Stomach (tissue), 9 donors: ENCODE results near the gene ANAPC5. TPM values are rescaled to one million over a fixed set of nuclear protein-coding genes. Genes with fewer than 3 reads are reported as not detected.

Experiments
- DNase-seq, 2 donors: peaks; one replicate each; pipeline versions ENCODE4 v3.0.0 to v3.0.0-alpha.2; 2013 to 2019
- H3K27ac ChIP-seq, 5 donors: fragments of 200-600 bp in 4 of 5; sonication (generic) in 4 of 5; one replicate each; pipeline ENCODE4 v1.5.1; 2013 to 2019; ENCODE audit warnings: mild to moderate bottlenecking in 1 of 5, moderate library complexity in 1 of 5
- H3K27me3 ChIP-seq, 3 donors: fragments of 200-600 bp; sonication (generic); one replicate each; pipeline ENCODE4 v1.5.1; 2017 to 2019; ENCODE audit warnings: mixed run types in 1 of 3
- H3K36me3 ChIP-seq, 4 donors: fragments of 200-600 bp; sonication (generic); 1 replicate in 3 of 4; 2 replicates in 1 of 4; pipeline ENCODE4 v1.5.1; 2016 to 2019
- H3K4me1 ChIP-seq, 4 donors: fragments of 200-600 bp; sonication (generic); one replicate each; pipeline ENCODE4 v1.5.1; 2016 to 2019
- H3K4me3 ChIP-seq, 4 donors: fragments of 200-600 bp; sonication (generic) in 3 of 4; one replicate each; pipeline ENCODE4 v1.5.1; 2016 to 2019; ENCODE audit warnings: mild to moderate bottlenecking in 1 of 4
- H3K9me3 ChIP-seq, 4 donors: fragments of 200-600 bp; sonication (generic); one replicate each; pipeline ENCODE4 v1.5.1; 2016 to 2019
- CTCF ChIP-seq, 7 experiments: fragments of 450-650 bp in 4 of 7; fragments of 200-600 bp in 3 of 7; sonication (generic) in 3 of 7; IDR thresholded peaks; one replicate each; pipeline ENCODE4 v1.5.1; 2016 to 2019; ENCODE audit warnings: antibody characterized with exemption in 7 of 7, control low read depth in 2 of 7, mild to moderate bottlenecking in 1 of 7
- EP300 ChIP-seq: sonication (generic); formaldehyde crosslinking; IDR thresholded peaks from one replicate; pipeline ENCODE4 v1.6.1; 2017; ENCODE audit warnings: antibody characterized with exemption
- POLR2A ChIP-seq, 4 donors: fragments of 450-650 bp; IDR thresholded peaks; one replicate each; pipeline ENCODE4 v1.6.1; 2016; ENCODE audit warnings: antibody characterized with exemption in 4 of 4, control low read depth in 2 of 4, mild to moderate bottlenecking in 1 of 4, moderate library complexity in 1 of 4
- POLR2AphosphoS5 ChIP-seq, 3 donors: sonication (generic); formaldehyde crosslinking; IDR thresholded peaks; one replicate each; pipeline ENCODE4 v1.6.1; 2016; ENCODE audit warnings: antibody characterized with exemption in 3 of 3
- WGBS, 5 donors: extraction: QIAGEN DNeasy Blood & Tissue Kit in 3 of 5; methylation state at CpG; one replicate each; pipeline versions ENCODE4 v1.1.5 to v1.1.7; 2013 to 2018; 5-methylcytosine and 5-hydroxymethylcytosine counted together
- intact Hi-C: fragments of 100-400 bp; cut with DNase I; formaldehyde crosslinking; loops from one replicate; pipeline ENCODE4 v1.15.1; 2023; ENCODE audit warnings: low total_unique reads
- polyA plus RNA-seq, 3 donors: library from polyadenylated mRNA; stranded (reverse); fragments of 200-250 nt; gene quantifications; one replicate each; pipeline ENCODE4 v1.2.3, GENCODE V29; 2013
- total RNA-seq, 5 donors: library from RNA; depleted of rRNA; stranded (reverse); fragments of >200 nt; gene quantifications; one replicate each; pipeline versions ENCODE4 v1.1.0 to v1.2.3, GENCODE V29; 2014 to 2016
- donor health status: healthy with polysubstance abuse.
- donor health status: Bipolar disorder and iron deficiency.
- donor health status: healthy.

ANAPC5 gene
- total and polyA plus RNA-seq, 8 donors = 81.2 to 228 (median 113) TPM

- Histone ChIP-seq H3K4me3 (no peak overlapping the region), H3K9me3 (no peaks in the 10 kb centered on the region), H3K36me3 (no peaks in the 10 kb centered on the region), H3K4me1 (peaks cover 0 to 10% (median 3%) of the 10 kb centered on the region in 4 donors), H3K27me3 (no peaks in the 10 kb centered on the region), H3K27ac (no peak overlapping the region)
- WGBS, 5 donors = 75 to 94% (median 92%) methylated on average over 6 of the region's 6 CpGs
- intact Hi-C loops = no loop called here
- no peak for DNase-seq
- TF ChIP-seq POLR2A (IDR thresholded peaks at IDR 0.05) (no peak), CTCF (IDR thresholded peaks at IDR 0.05) (no peak), POLR2AphosphoS5 (IDR thresholded peaks at IDR 0.05) (no peak), EP300 (no peak)
These were observed 21.5 kb upstream of the ANAPC5 start for GRCh38 chr12:121373755-121374154.

DNA sequence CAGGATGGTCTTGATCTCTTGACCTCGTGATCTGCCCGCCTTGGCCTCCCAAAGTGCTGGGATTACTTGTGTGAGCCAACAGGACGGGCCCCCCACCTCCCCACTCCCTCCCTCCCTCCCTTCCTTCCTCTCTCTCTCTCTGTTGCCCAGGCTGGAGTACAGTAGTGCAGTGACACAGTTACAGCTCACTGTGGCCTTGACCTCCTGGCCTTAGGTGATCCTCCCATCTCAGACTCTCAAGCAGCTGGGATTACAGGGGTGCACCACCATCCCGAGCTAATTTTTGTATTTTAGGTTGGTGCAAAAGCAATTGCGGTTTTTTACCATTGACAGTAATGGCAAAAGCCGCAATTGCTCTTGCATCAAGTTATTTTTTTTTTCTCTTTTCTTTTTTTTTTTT, 19.2 kb upstream of the ANAPC5 start:
- no peak for TF ChIP-seq POLR2A (IDR thresholded peaks at IDR 0.05)
- no peak for TF ChIP-seq CTCF (IDR thresholded peaks at IDR 0.05)
- TF ChIP-seq POLR2AphosphoS5 (IDR thresholded peaks at IDR 0.05) = no peak
- no peak for TF ChIP-seq EP300
- WGBS, 5 donors = 72 to 88% (median 83%) methylated on average over 6 of the region's 6 CpGs
- no peaks in the 10 kb centered on the region for H3K4me1 ChIP-seq
- intact Hi-C loops = no loop called here
- DNase-seq = no peak
- no peak overlapping the region for H3K4me3 ChIP-seq
- no peaks in the 10 kb centered on the region for H3K27me3 ChIP-seq
- H3K27ac ChIP-seq = no peak overlapping the region
- no peaks in the 10 kb centered on the region for H3K9me3 ChIP-seq
- H3K36me3 ChIP-seq = no peaks in the 10 kb centered on the region

DNA sequence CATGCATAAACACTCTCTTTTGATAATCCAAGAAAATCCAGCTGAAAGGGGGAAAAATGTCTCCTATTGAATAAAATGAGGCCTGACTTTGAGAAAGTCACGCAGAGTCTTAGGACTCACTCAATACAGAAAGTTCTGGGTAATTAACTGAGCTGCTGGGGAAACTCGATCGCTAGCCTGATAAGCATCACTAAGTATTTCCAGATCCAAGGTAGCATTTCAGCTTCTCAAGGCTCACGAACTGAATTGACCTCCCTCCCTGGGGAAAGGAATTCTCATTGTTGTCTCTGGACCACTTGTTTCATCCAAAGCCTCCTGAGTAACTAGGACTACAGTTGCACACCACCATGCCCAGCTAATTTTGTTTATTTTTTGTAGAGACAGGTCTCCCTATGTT, 13.8 kb upstream of the ANAPC5 start:
- no peaks in the 10 kb centered on the region for H3K9me3 ChIP-seq
- intact Hi-C loops = no loop called here
- 49 to 67% (median 59%) methylated on average over 4 of the region's 4 CpGs for WGBS, 5 donors
- H3K27me3 ChIP-seq = no peaks in the 10 kb centered on the region
- H3K36me3 ChIP-seq = no peaks in the 10 kb centered on the region
- TF ChIP-seq POLR2AphosphoS5 (IDR thresholded peaks at IDR 0.05) (no peak), EP300 (no peak), CTCF (IDR thresholded peaks at IDR 0.05) (no peak), POLR2A (IDR thresholded peaks at IDR 0.05) (no peak)
- no peaks in the 10 kb centered on the region for H3K4me1 ChIP-seq
- no peak overlapping the region for H3K4me3 ChIP-seq
- no peak for DNase-seq
- H3K27ac ChIP-seq = no peak overlapping the region

DNA sequence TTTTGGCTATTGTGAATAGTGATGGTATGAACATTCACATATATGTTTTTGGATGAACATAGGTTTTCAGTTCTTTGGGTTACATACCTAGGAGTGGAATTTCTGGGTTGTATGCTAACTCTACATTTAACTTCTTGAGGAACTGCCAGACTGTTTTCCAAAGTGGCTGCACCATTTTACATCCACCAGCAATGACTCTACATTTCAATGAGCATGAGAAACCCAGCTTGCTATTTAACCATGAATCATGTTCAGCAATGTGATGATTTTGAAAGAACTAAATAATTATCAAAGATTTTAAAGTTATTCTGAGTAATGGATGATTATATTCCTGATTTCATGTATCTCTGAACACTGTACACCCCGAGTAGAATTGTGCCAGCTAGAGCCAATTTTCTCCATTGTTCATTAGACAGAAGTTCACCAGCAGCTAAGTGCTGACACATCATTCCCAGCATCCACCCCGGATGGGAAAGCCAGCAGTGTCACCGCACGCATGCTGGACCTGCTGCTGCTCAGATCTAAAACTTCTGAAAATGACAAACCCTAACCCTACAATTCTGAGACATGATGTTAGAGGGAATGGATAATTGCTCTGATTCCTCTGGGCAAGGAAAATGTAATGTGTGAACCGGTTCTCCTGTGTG, 13.3 kb upstream of the ANAPC5 start:
- no peak overlapping the region for H3K27ac ChIP-seq
- intact Hi-C loops = no loop called here
- H3K4me1 ChIP-seq = no peaks in the 10 kb centered on the region
- no peaks in the 10 kb centered on the region for H3K27me3 ChIP-seq
- DNase-seq = no peak
- WGBS, 5 donors = 69 to 73% (median 71%) methylated on average over 5 of the region's 5 CpGs
- TF ChIP-seq CTCF (IDR thresholded peaks at IDR 0.05) (no peak), POLR2A (IDR thresholded peaks at IDR 0.05) (no peak), POLR2AphosphoS5 (IDR thresholded peaks at IDR 0.05) (no peak), EP300 (no peak)
- no peaks in the 10 kb centered on the region for H3K9me3 ChIP-seq
- H3K4me3 ChIP-seq = no peak overlapping the region
- no peaks in the 10 kb centered on the region for H3K36me3 ChIP-seq
